K562 (cell line): ENCODE measurements around the gene SKAP2. TPM values are rescaled to one million over a fixed set of nuclear protein-coding genes. Genes with fewer than 3 reads are reported as not detected.

Source experiments
- ATAC-seq: fragments of 200-7000 bp; cut with Tn5 transposase; 3 replicates; pipeline ENCODE4 v1.9.1; 2020; ENCODE audit warnings: moderate library complexity
- BruUV-seq: library from RNA; stranded (reverse); fragments of 400-500 nt; replicated peaks from 2 replicates; lab custom pipeline; 2021; lab: Mats Ljungman, UMichigan
- CTCF ChIA-PET: fragments of 300-600 bp; formaldehyde crosslinking; extraction: SDS; loops from one replicate; lab custom pipeline; 2021; ENCODE audit warnings: low intra/inter-chr PET ratio; lab: Yijun Ruan, JAX
- POLR2A ChIA-PET: fragments of 300-600, 350-650 bp; sonication (Branson Sonifier 250); formaldehyde crosslinking; extraction: SDS; loops from one replicate; lab custom pipeline; 2021; ENCODE audit warnings: antibody characterized with exemption, inconsistent platforms; lab: Yijun Ruan, JAX
- DNase-seq, 4 experiments: peaks; one replicate each; pipeline versions ENCODE4 v3.0.0 to v3.0.0-alpha.2; 2011 to 2018; ENCODE audit warnings: low spot score in 3 of 4, mixed read lengths in 3 of 4; ENCODE audit errors: extremely low read depth in 1 of 4
- FAIRE-seq: peaks from 2 replicates; lab custom pipeline; 2011; peaks lifted over from hg19 to GRCh38; lab: Jason Lieb, UNC
- H2AFZ ChIP-seq: 2 replicates; pipeline ENCODE4 v1.6.0; 2011; ENCODE audit warnings: low read depth, low read length, control low read depth, inconsistent platforms
- H3K27ac ChIP-seq: fragments of 200-600 bp; 3 replicates; pipeline ENCODE4 v1.8.0; 2011; ENCODE audit warnings: low read depth, mild to moderate bottlenecking, control low read depth, inconsistent platforms, low read length, moderate library complexity, mixed read lengths; ENCODE audit errors: extremely low read depth
- H3K27me3 ChIP-seq, 2 experiments: fragments of 300-600 bp in 1 of 2; 2 replicates in 1 of 2; 3 replicates in 1 of 2; pipeline versions ENCODE4 v1.6.0 to v1.8.0; 2011; ENCODE audit warnings: inconsistent platforms in 2 of 2, low read length in 2 of 2, mild to moderate bottlenecking in 1 of 2, mixed read lengths in 1 of 2, moderate library complexity in 1 of 2; ENCODE audit not compliant: control insufficient read depth in 2 of 2, insufficient read depth in 2 of 2
- H3K36me3 ChIP-seq: fragments of 300-600 bp; 3 replicates; pipeline ENCODE4 v1.8.0; 2011; ENCODE audit warnings: mild to moderate bottlenecking, low read length, inconsistent platforms; ENCODE audit not compliant: control insufficient read depth, insufficient read depth
- H3K4me1 ChIP-seq, 2 experiments: fragments of 200-600 bp in 1 of 2; replicated peaks in 1 of 2; 2 replicates in 1 of 2; 3 replicates in 1 of 2; pipeline versions ENCODE4 v1.5.1 to v1.8.0; 2011; ENCODE audit warnings: inconsistent platforms in 2 of 2, low read length in 2 of 2, mild to moderate bottlenecking in 1 of 2, mixed read lengths in 1 of 2, moderate library complexity in 1 of 2; ENCODE audit not compliant: control insufficient read depth in 2 of 2, insufficient read depth in 2 of 2
- H3K4me2 ChIP-seq: 2 replicates; pipeline ENCODE4 v1.6.1; 2011; ENCODE audit warnings: low read length, control low read depth, inconsistent platforms, mixed read lengths; ENCODE audit not compliant: insufficient read depth
- H3K4me3 ChIP-seq: fragments of 200-600 bp; sonication (generic), shearing (Covaris generic); 2 replicates; pipeline ENCODE4 v1.5.1; 2016; ENCODE audit warnings: control low read depth, inconsistent platforms
- H3K79me2 ChIP-seq: fragments of 200-600 bp; 3 replicates; pipeline ENCODE4 v1.8.0; 2011; ENCODE audit warnings: low read length, inconsistent platforms; ENCODE audit not compliant: control insufficient read depth, insufficient read depth
- H3K9ac ChIP-seq, 2 experiments: 2 replicates each; pipeline versions ENCODE4 v1.6.0 to v1.6.1; 2011; ENCODE audit warnings: low read depth in 2 of 2, low read length in 2 of 2, control low read depth in 1 of 2, inconsistent platforms in 1 of 2, mild to moderate bottlenecking in 1 of 2, mixed read lengths in 1 of 2; ENCODE audit not compliant: insufficient read depth in 1 of 2
- H3K9me1 ChIP-seq: one replicate; pipeline ENCODE4 v1.6.0; 2011; ENCODE audit warnings: inconsistent platforms, mild to moderate bottlenecking, low read length, moderate library complexity; ENCODE audit not compliant: control insufficient read depth, insufficient read depth
- H3K9me3 ChIP-seq: replicated peaks from 2 replicates; pipeline ENCODE4 v1.5.1; 2011; ENCODE audit warnings: low read depth, low read length, inconsistent platforms; ENCODE audit not compliant: control insufficient read depth, insufficient read depth
- H4K20me1 ChIP-seq: replicated peaks from 2 replicates; pipeline ENCODE4 v1.6.1; 2011; ENCODE audit warnings: low read length, inconsistent platforms, mixed read lengths; ENCODE audit not compliant: control insufficient read depth, insufficient read depth
- CBFA2T2 ChIP-seq: fragments of 450-650 bp; conservative IDR thresholded peaks from 2 replicates; pipeline ENCODE4 v1.6.1; 2017; ENCODE audit warnings: mild to moderate bottlenecking
- EZH2 ChIP-seq: IDR thresholded peaks from 2 replicates; pipeline ENCODE4 v1.6.1; 2012; ENCODE audit warnings: low read depth, mild to moderate bottlenecking, inconsistent platforms, low read length, borderline replicate concordance
- HDGF ChIP-seq: fragments of 450-650 bp; IDR thresholded peaks from 2 replicates; pipeline ENCODE4 v1.6.1; 2016
- KHSRP ChIP-seq: fragments of 450-650 bp; IDR thresholded peaks from 2 replicates; pipeline ENCODE4 v1.6.1; 2017
- MCM2 ChIP-seq: fragments of 450-650 bp; IDR thresholded peaks from 2 replicates; pipeline ENCODE4 v1.6.1; 2017; ENCODE audit warnings: low read depth, mild to moderate bottlenecking
- NUFIP1 ChIP-seq: fragments of 450-650 bp; IDR thresholded peaks from 2 replicates; pipeline ENCODE4 v1.6.1; 2018; ENCODE audit not compliant: partially characterized antibody
- PRMT5 ChIP-seq: sonication (generic); formaldehyde crosslinking; IDR thresholded peaks from 2 replicates; pipeline ENCODE4 v1.5.0; 2020; ENCODE audit warnings: missing genetic modification reagents
- PTBP1 ChIP-seq: fragments of 200-400 bp; formaldehyde crosslinking; IDR thresholded peaks from 2 replicates; pipeline ENCODE4 v1.6.1; 2017; ENCODE audit warnings: low read depth, low read length
- TCFL5 ChIP-seq: fragments of 250-450 bp; sonication (Bioruptor Pico); conservative IDR thresholded peaks from 2 replicates; pipeline ENCODE4 v1.6.1; 2021; ENCODE audit warnings: mild to moderate bottlenecking, moderate library complexity, matching md5 sums
- ZNF175 ChIP-seq: fragments of 200-800 bp; sonication (Bioruptor generic); IDR thresholded peaks from 2 replicates; pipeline ENCODE4 v1.6.1; 2016; ENCODE audit warnings: low read depth, mild to moderate bottlenecking, missing genetic modification characterization, missing compliant biosample characterization
- in situ Hi-C: fragments of 300-500 bp; cut with MboI; formaldehyde crosslinking; loops from 4 replicates; pipeline ENCODE4 v1.15.0; 2018; ENCODE audit warnings: inconsistent platforms, mixed read lengths
- intact Hi-C: fragments of 100-400 bp; cut with micrococcal nuclease; formaldehyde crosslinking; loops from 2 replicates; pipeline ENCODE4 v1.14.2; 2022
- polyA plus RNA-seq, 8 experiments: library from polyadenylated mRNA; depleted of rRNA in 4 of 8; stranded (reverse) in 5 of 8; unstranded in 3 of 8; fragments of >200 nt; fragmentation: Nextera tagmentation in 2 of 8; fragmentation: Illumina TruSeq in 1 of 8; extraction: Ambion mirVana in 2 of 8; extraction: Trizol in 1 of 8; gene quantifications; 2 replicates each; pipeline versions ENCODE4 v1.2.1 to v1.2.3, GENCODE V29; 2011 to 2014; ENCODE audit warnings: inconsistent platforms in 1 of 8, missing spikeins in 1 of 8
- total RNA-seq, 7 experiments: library from RNA; depleted of rRNA in 6 of 7; stranded (reverse); fragments of >200 nt in 6 of 7; fragmentation: Illumina TruSeq in 2 of 7; extraction: Trizol in 2 of 7; gene quantifications; 2 replicates each; pipeline versions ENCODE4 v1.2.1 to v1.2.3, GENCODE V29; 2011 to 2021; ENCODE audit warnings: low replicate concordance in 1 of 7
- TF ChIP-seq, protein P1 (sequence below): fragments of 200-800 bp; sonication (Bioruptor generic); IDR thresholded peaks from 2 replicates; pipeline ENCODE4 v1.6.1; 2016; ENCODE audit warnings: missing genetic modification characterization, missing compliant biosample characterization

The SKAP2 gene
- total and polyA plus RNA-seq, 9 of the 15 experiments (the other 6 are each of a cell fraction or from before 2014, with no cell fraction given): 4.2 to 11.7 (median 8.3) TPM

DNA sequence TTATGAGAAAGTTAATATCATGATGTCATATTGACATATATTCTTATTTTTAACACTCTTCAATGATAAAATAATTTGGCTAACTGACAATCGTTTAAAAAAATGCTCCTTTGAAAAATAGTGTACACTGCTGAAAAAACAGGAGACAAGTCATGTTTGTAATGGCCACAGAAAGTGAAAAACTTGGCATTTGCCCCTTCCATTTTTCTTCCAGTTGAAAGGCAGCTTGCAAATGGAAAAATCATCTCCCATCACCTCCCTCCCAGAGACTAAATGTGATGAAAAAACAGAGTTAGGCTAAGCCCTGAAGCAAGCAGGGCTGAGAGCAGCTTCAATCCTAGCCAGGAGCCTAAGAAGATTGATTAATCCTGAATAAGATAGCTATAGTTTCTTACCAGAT is 160.4 kb downstream of the SKAP2 start (continued):
- TF ChIP-seq, protein P1, sequence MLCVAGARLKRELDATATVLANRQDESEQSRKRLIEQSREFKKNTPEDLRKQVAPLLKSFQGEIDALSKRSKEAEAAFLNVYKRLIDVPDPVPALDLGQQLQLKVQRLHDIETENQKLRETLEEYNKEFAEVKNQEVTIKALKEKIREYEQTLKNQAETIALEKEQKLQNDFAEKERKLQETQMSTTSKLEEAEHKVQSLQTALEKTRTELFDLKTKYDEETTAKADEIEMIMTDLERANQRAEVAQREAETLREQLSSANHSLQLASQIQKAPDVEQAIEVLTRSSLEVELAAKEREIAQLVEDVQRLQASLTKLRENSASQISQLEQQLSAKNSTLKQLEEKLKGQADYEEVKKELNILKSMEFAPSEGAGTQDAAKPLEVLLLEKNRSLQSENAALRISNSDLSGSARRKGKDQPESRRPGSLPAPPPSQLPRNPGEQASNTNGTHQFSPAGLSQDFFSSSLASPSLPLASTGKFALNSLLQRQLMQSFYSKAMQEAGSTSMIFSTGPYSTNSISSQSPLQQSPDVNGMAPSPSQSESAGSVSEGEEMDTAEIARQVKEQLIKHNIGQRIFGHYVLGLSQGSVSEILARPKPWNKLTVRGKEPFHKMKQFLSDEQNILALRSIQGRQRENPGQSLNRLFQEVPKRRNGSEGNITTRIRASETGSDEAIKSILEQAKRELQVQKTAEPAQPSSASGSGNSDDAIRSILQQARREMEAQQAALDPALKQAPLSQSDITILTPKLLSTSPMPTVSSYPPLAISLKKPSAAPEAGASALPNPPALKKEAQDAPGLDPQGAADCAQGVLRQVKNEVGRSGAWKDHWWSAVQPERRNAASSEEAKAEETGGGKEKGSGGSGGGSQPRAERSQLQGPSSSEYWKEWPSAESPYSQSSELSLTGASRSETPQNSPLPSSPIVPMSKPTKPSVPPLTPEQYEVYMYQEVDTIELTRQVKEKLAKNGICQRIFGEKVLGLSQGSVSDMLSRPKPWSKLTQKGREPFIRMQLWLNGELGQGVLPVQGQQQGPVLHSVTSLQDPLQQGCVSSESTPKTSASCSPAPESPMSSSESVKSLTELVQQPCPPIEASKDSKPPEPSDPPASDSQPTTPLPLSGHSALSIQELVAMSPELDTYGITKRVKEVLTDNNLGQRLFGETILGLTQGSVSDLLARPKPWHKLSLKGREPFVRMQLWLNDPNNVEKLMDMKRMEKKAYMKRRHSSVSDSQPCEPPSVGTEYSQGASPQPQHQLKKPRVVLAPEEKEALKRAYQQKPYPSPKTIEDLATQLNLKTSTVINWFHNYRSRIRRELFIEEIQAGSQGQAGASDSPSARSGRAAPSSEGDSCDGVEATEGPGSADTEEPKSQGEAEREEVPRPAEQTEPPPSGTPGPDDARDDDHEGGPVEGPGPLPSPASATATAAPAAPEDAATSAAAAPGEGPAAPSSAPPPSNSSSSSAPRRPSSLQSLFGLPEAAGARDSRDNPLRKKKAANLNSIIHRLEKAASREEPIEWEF (CRISPR knock-in tag): no peak
- no peak for TF ChIP-seq HDGF

DNA sequence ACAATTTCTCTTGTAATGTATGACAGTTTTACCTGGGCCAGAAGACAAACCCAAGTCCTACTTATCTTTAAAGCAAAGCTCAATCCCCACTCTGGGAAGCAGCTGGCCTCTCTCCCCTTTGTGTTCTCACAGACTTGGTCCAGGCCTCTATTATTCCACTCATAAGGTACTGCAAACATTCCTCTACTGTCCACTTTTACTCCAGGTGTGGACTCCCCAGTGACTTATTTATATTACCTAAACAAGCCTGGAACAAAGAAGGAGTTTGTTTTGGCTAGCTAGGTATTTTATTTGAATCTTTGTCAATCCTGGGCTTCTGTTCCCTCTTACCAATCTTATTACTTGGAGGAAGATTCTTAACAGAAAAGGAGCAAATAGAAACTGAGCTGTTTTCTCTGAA is 163.5 kb downstream of the SKAP2 start:
- no peaks in the 10 kb centered on the region for H3K36me3 ChIP-seq
- no peak for ATAC-seq
- FAIRE-seq: no peak
- in situ Hi-C loops (no loop called here), intact Hi-C loops (no loop called here)
- POLR2A ChIA-PET: interaction anchor here (0.6 to 1.0 kb wide), 2 partner anchors 11 to 12 kb away, joined by 3 read pairs; no protein-coding TSS in a partner anchor
- TF ChIP-seq PTBP1 (no peak), KHSRP (no peak), ZNF175 (CRISPR knock-in tag) (no peak), EZH2 (no peak), NUFIP1 (no peak), MCM2 (no peak), PRMT5 (CRISPR knock-in tag) (no peak), CBFA2T2 (no peak), TCFL5 (CRISPR knock-in tag) (no peak)
- no peaks in the 10 kb centered on the region for H3K9me1 ChIP-seq
- no peak overlapping the region for H3K4me2 ChIP-seq
- no peak overlapping the region for H3K27ac ChIP-seq
- H4K20me1 ChIP-seq: no peaks in the 10 kb centered on the region
- CTCF ChIA-PET: no interaction called here
- H2AFZ ChIP-seq: no peak overlapping the region
- H3K27me3 ChIP-seq: no peaks in the 10 kb centered on the region
- H3K79me2 ChIP-seq: no peaks in the 10 kb centered on the region
- no peaks in the 10 kb centered on the region for H3K4me1 ChIP-seq
- no peak overlapping the region for H3K4me3 ChIP-seq
- no TSS peak for BruUV-seq
- no peaks in the 10 kb centered on the region for H3K9me3 ChIP-seq
- DNase-seq: no peak
- H3K9ac ChIP-seq: no peak overlapping the region
